SK-N-SH treated with all-trans-retinoic acid at 6 μM for 48 hours (cell line): ENCODE results near the gene COL15A1.

Source experiments
- ATAC-seq: fragments of 200-7000 bp; cut with Tn5 transposase; 3 replicates; pipeline ENCODE4 v1.9.1; 2020; ENCODE audit warnings: mild to moderate bottlenecking, moderate library complexity
- ARNTL ChIP-seq: fragments of 450-650 bp; formaldehyde crosslinking; IDR thresholded peaks from 2 replicates; pipeline ENCODE4 v1.5.0; 2020; ENCODE audit warnings: low read depth, mild to moderate bottlenecking, moderate library complexity, borderline replicate concordance
- BACH2 ChIP-seq: fragments of 250-450 bp; sonication (Bioruptor Pico); IDR thresholded peaks from 2 replicates; pipeline ENCODE4 v1.9.0; 2021; ENCODE audit warnings: mild to moderate bottlenecking, borderline replicate concordance
- CSDC2 ChIP-seq: fragments of 250-450 bp; sonication (Bioruptor Pico); IDR thresholded peaks from 2 replicates; pipeline ENCODE4 v1.5.0; 2020; ENCODE audit warnings: mild to moderate bottlenecking, moderate library complexity
- GLIS3 ChIP-seq: fragments of 250-450 bp; sonication (Bioruptor Pico); IDR thresholded peaks from 2 replicates; pipeline ENCODE4 v1.5.0; 2020; ENCODE audit warnings: mild to moderate bottlenecking, moderate library complexity
- OSR1 ChIP-seq: fragments of 250-450 bp; sonication (Bioruptor Pico); IDR thresholded peaks from 2 replicates; pipeline ENCODE4 v1.8.0; 2022; ENCODE audit warnings: moderate library complexity, mild to moderate bottlenecking, inconsistent platforms
- PPARA ChIP-seq: fragments of 250-450 bp; sonication (Bioruptor Pico); IDR thresholded peaks from 2 replicates; pipeline ENCODE4 v1.5.0; 2020; ENCODE audit warnings: mild to moderate bottlenecking, borderline replicate concordance
- ZC3H10 ChIP-seq: fragments of 250-450 bp; sonication (Bioruptor Pico); IDR thresholded peaks from 2 replicates; pipeline ENCODE4 v1.5.1; 2021; ENCODE audit warnings: mild to moderate bottlenecking, moderate library complexity
- ZFP3 ChIP-seq: fragments of 250-450 bp; sonication (Bioruptor Pico); IDR thresholded peaks from 2 replicates; pipeline ENCODE4 v1.5.0; 2020; ENCODE audit warnings: mild to moderate bottlenecking, moderate library complexity
- ZNF70 ChIP-seq: fragments of 450-650 bp; formaldehyde crosslinking; IDR thresholded peaks from 2 replicates; pipeline ENCODE4 v1.5.0; 2020; ENCODE audit warnings: mild to moderate bottlenecking, moderate library complexity
- TF ChIP-seq, protein P1 (sequence below): fragments of 250-450 bp; sonication (Bioruptor Pico); IDR thresholded peaks from 2 replicates; pipeline ENCODE4 v1.5.1; 2021; ENCODE audit warnings: mild to moderate bottlenecking, moderate library complexity
- TF ChIP-seq, protein P2 (sequence below): fragments of 250-450 bp; sonication (Bioruptor Pico); IDR thresholded peaks from 2 replicates; pipeline ENCODE4 v1.5.1; 2020; ENCODE audit warnings: low read depth, mild to moderate bottlenecking, moderate library complexity

The COL15A1 gene

DNA sequence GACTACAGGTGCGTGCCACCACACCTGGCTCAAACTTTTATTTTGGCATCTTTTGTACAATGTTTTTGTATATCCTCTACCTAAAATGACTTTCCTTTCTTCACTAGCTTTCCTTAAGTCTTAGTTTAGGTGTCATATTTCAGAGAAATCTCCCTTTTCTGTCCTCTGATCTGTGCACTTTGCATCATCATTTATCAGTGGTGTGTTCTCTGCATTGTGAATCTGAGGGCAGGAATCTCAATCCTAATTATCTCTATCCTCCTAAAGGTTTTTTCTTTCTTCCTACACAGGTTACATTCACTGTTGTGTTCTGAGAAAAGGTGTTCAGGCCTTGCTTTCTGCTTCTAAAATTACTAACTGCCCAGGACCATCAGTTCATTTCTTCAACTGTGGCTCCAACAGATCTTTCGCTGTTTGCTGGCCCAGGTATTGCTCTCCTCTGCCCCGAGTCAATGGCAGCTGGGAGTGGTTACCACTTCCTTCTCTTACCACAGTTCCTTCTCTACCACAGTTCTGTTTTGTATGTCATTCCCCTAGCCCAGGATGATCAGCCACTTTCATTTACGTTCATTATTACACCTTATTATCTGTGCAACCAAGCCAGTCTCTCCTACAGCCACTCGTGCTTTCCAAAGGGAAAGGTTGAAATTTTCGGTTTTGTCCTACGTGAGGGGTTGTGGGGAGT, 175.2 kb downstream of the COL15A1 start:
- no peak for ATAC-seq
- TF ChIP-seq ZFP3 (CRISPR knock-in tag) (no peak), PPARA (no peak), OSR1 (CRISPR knock-in tag) (no peak), GLIS3 (CRISPR knock-in tag) (no peak), ARNTL (no peak), CSDC2 (CRISPR knock-in tag) (no peak), BACH2 (CRISPR knock-in tag) (no peak)
- TF ChIP-seq, protein P1, sequence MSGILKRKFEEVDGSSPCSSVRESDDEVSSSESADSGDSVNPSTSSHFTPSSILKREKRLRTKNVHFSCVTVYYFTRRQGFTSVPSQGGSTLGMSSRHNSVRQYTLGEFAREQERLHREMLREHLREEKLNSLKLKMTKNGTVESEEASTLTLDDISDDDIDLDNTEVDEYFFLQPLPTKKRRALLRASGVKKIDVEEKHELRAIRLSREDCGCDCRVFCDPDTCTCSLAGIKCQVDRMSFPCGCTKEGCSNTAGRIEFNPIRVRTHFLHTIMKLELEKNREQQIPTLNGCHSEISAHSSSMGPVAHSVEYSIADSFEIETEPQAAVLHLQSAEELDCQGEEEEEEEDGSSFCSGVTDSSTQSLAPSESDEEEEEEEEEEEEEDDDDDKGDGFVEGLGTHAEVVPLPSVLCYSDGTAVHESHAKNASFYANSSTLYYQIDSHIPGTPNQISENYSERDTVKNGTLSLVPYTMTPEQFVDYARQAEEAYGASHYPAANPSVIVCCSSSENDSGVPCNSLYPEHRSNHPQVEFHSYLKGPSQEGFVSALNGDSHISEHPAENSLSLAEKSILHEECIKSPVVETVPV (CRISPR knock-in tag) = no peak
- TF ChIP-seq, all 23 proteins: peak for 0

DNA sequence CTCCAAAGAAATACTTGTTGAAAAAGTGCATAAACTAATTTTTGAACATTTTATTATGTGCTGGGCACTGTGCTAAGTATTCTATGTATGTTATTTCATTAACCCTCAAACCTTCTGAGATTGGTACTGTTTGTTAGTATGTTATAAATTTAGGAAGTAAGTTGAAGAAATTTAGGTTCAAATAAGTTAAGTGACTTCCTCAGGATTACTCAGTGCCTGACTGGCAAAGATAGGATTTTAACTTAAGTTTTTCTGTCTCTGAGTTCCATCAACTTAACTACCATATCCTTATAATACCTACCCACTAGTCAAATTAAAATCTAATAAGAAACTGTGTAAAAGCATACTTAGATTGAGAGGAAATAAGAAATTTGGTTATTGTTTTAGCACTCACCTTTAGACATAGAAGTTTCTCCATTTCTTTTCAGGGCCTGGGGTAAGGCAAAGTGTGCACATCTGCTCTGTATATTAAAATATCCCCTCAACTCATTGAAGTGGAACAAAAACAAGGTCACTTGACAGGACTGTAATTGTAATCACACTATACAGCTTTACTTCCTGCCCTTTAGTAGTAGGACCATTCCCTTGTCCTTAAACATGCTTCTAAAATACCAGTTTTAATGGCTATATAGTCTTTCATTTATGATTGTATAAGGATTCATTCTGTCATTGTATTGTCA, 176.4 kb downstream of the COL15A1 start:
- TF ChIP-seq ZFP3 (CRISPR knock-in tag) = no peak
- no peak for TF ChIP-seq ZNF70 (CRISPR knock-in tag)
- no peak for TF ChIP-seq ZC3H10 (CRISPR knock-in tag)
- no peak for TF ChIP-seq GLIS3 (CRISPR knock-in tag)
- TF ChIP-seq, protein P2, sequence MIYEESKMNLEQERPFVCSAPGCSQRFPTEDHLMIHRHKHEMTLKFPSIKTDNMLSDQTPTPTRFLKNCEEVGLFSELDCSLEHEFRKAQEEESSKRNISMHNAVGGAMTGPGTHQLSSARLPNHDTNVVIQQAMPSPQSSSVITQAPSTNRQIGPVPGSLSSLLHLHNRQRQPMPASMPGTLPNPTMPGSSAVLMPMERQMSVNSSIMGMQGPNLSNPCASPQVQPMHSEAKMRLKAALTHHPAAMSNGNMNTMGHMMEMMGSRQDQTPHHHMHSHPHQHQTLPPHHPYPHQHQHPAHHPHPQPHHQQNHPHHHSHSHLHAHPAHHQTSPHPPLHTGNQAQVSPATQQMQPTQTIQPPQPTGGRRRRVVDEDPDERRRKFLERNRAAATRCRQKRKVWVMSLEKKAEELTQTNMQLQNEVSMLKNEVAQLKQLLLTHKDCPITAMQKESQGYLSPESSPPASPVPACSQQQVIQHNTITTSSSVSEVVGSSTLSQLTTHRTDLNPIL = no peak
- TF ChIP-seq PPARA = no peak
- TF ChIP-seq, all 23 proteins: peak for 0
- no peak for ATAC-seq
